HCT116 (cell line): Measurements from ENCODE around the gene UAP1L1. TPM values are rescaled to one million over a fixed set of nuclear protein-coding genes. Genes with fewer than 3 reads are reported as not detected.
A peak's percentile ranks its signal among the peaks of the same experiment; 100 is the strongest.

Source experiments
- ATAC-seq: fragments of 200-7000 bp; cut with Tn5 transposase; 2 replicates; pipeline ENCODE4 v1.9.1; 2020; ENCODE audit warnings: mild to moderate bottlenecking, moderate library complexity
- BruUV-seq: library from RNA; stranded (reverse); fragments of 400-500 nt; replicated peaks from 2 replicates; lab custom pipeline; 2021; lab: Mats Ljungman, UMichigan
- CTCF ChIA-PET: fragments of 300-600 bp; sonication (Branson Sonifier 250); formaldehyde crosslinking; loops from one replicate; lab custom pipeline; 2021; ENCODE audit warnings: antibody characterized with exemption; lab: Charles Lee
- POLR2A ChIA-PET: fragments of 300-600, 350-600 bp; sonication (Branson Sonifier 250); formaldehyde crosslinking; loops from one replicate; lab custom pipeline; 2021; ENCODE audit warnings: antibody characterized with exemption; lab: Charles Lee
- RAD21 ChIA-PET, 2 experiments: fragments of 300-600 bp; sonication (Branson Sonifier 250); formaldehyde crosslinking; loops; one replicate each; lab custom pipeline; 2023; ENCODE audit warnings: low total read pairs in 2 of 2; ENCODE audit not compliant: uncharacterized antibody in 2 of 2, unreplicated experiment in 2 of 2, low non-redundant PET in 1 of 2; lab: Charles Lee
- DNase-seq: peaks from one replicate; pipeline ENCODE4 v3.0.0-alpha.2; 2010; ENCODE audit warnings: low read depth, low spot score
- H2AFZ ChIP-seq: fragments of 200-600 bp; shearing (Covaris generic), sonication (generic); 2 replicates; pipeline ENCODE4 v1.6.1; 2017; ENCODE audit warnings: low read depth, mixed run types, mixed read lengths, antibody characterized with exemption, low read length; ENCODE audit not compliant: poor library complexity, severe bottlenecking
- H3K27ac ChIP-seq: 2 replicates; pipeline ENCODE4 v1.5.1; 2012; ENCODE audit warnings: low read depth, low read length
- H3K27me3 ChIP-seq: fragments of 200-600 bp; sonication (generic); 2 replicates; pipeline ENCODE4 v1.6.1; 2016; ENCODE audit warnings: mixed run types, low read length, mixed read lengths; ENCODE audit not compliant: insufficient read depth
- H3K36me3 ChIP-seq, 2 experiments: fragments of 200-500 bp in 1 of 2; fragments of 200-600 bp in 1 of 2; sonication (Bioruptor generic) in 1 of 2; sonication (generic) in 1 of 2; 2 replicates each; pipeline versions ENCODE4 v1.5.1 to v1.6.1; 2014 to 2016; ENCODE audit warnings: low read length in 2 of 2, inconsistent platforms in 1 of 2, mixed read lengths in 1 of 2, mixed run types in 1 of 2; ENCODE audit not compliant: insufficient read depth in 2 of 2, control insufficient read depth in 1 of 2
- H3K4me1 ChIP-seq, 2 experiments: fragments of 200-600 bp in 1 of 2; sonication (generic) in 1 of 2; 2 replicates each; pipeline versions ENCODE4 v1.5.1 to v1.6.1; 2012 to 2017; ENCODE audit warnings: low read length in 2 of 2, inconsistent platforms in 1 of 2, mild to moderate bottlenecking in 1 of 2, mixed read lengths in 1 of 2, mixed run types in 1 of 2, moderate library complexity in 1 of 2; ENCODE audit not compliant: insufficient read depth in 2 of 2, control insufficient read depth in 1 of 2
- H3K4me2 ChIP-seq: fragments of 200-600 bp; sonication (generic); 2 replicates; pipeline ENCODE4 v1.6.1; 2017; ENCODE audit warnings: mixed run types, low read length, mixed read lengths
- H3K4me3 ChIP-seq, 2 experiments: fragments of 200-600 bp in 1 of 2; sonication (generic) in 1 of 2; replicated peaks in 1 of 2; 2 replicates each; pipeline ENCODE4 v1.5.1; 2011 to 2016; ENCODE audit warnings: low read length in 2 of 2, control low read depth in 1 of 2, low read depth in 1 of 2, mild to moderate bottlenecking in 1 of 2, mixed read lengths in 1 of 2, mixed run types in 1 of 2
- H3K79me2 ChIP-seq: fragments of 200-600 bp; sonication (generic); 2 replicates; pipeline ENCODE4 v1.6.1; 2017; ENCODE audit warnings: mild to moderate bottlenecking, mixed run types, low read length, moderate library complexity, mixed read lengths; ENCODE audit not compliant: insufficient read depth
- H3K9ac ChIP-seq: fragments of 200-600 bp; sonication (generic); 2 replicates; pipeline ENCODE4 v1.6.1; 2016; ENCODE audit warnings: low read length, mixed read lengths
- H3K9me2 ChIP-seq: fragments of 200-600 bp; sonication (generic), shearing (Covaris generic); 2 replicates; pipeline ENCODE4 v1.6.1; 2017; ENCODE audit warnings: mixed run types, mild to moderate bottlenecking, moderate library complexity; ENCODE audit not compliant: insufficient read depth
- H3K9me3 ChIP-seq, 2 experiments: fragments of 200-500 bp in 1 of 2; fragments of 200-600 bp in 1 of 2; sonication (Bioruptor generic) in 1 of 2; sonication (generic) in 1 of 2; 2 replicates each; pipeline ENCODE4 v1.6.1; 2014 to 2017; ENCODE audit warnings: low read length in 2 of 2, mixed read lengths in 2 of 2, inconsistent platforms in 1 of 2, low read depth in 1 of 2, mild to moderate bottlenecking in 1 of 2, mixed run types in 1 of 2, moderate library complexity in 1 of 2; ENCODE audit not compliant: control insufficient read depth in 1 of 2, insufficient read depth in 1 of 2
- H4K20me1 ChIP-seq: fragments of 200-600 bp; sonication (generic), shearing (Covaris generic); 2 replicates; pipeline ENCODE4 v1.6.1; 2017; ENCODE audit warnings: mixed run types, mild to moderate bottlenecking, moderate library complexity; ENCODE audit not compliant: insufficient read depth
- CBX3 ChIP-seq: IDR thresholded peaks from 2 replicates; pipeline ENCODE4 v1.6.1; 2012; ENCODE audit warnings: low read depth
- CEBPB ChIP-seq: IDR thresholded peaks from 2 replicates; pipeline ENCODE4 v1.6.1; 2012; ENCODE audit warnings: low read depth
- EGR1 ChIP-seq: IDR thresholded peaks from 2 replicates; pipeline ENCODE4 v1.6.1; 2012; ENCODE audit warnings: low read depth
- ELF1 ChIP-seq: IDR thresholded peaks from 2 replicates; pipeline ENCODE4 v1.6.1; 2012; ENCODE audit warnings: low read depth, borderline replicate concordance
- EZH2 ChIP-seq: fragments of 200-600 bp; sonication (generic); IDR thresholded peaks from 2 replicates; pipeline ENCODE4 v1.6.1; 2017; ENCODE audit warnings: antibody characterized with exemption, mixed run types
- EZH2phosphoT487 ChIP-seq: fragments of 200-600 bp; IDR thresholded peaks from 2 replicates; pipeline ENCODE4 v1.6.1; 2018; ENCODE audit warnings: antibody characterized with exemption, borderline replicate concordance
- FOSL1 ChIP-seq: IDR thresholded peaks from 2 replicates; pipeline ENCODE4 v1.6.1; 2012; ENCODE audit warnings: low read depth
- JUND ChIP-seq: IDR thresholded peaks from 2 replicates; pipeline ENCODE4 v1.6.1; 2012
- POLR2A ChIP-seq: IDR thresholded peaks from 2 replicates; pipeline ENCODE4 v1.7.0; 2011; ENCODE audit warnings: borderline replicate concordance; ENCODE audit not compliant: insufficient read depth, insufficient read length; ENCODE audit errors: extremely low read depth
- POLR2AphosphoS5 ChIP-seq: IDR thresholded peaks from 2 replicates; pipeline ENCODE4 v1.6.1; 2011; ENCODE audit warnings: mild to moderate bottlenecking, low read depth, low read length, moderate library complexity
- RAD21 ChIP-seq: IDR thresholded peaks from 2 replicates; pipeline ENCODE4 v1.6.1; 2012; ENCODE audit warnings: low read depth, mild to moderate bottlenecking
- SIN3A ChIP-seq: IDR thresholded peaks from 2 replicates; pipeline ENCODE4 v1.6.1; 2012; ENCODE audit warnings: low read depth
- SP1 ChIP-seq: IDR thresholded peaks from 2 replicates; pipeline ENCODE4 v1.6.1; 2012; ENCODE audit warnings: low read depth
- SRF ChIP-seq: IDR thresholded peaks from 2 replicates; pipeline ENCODE4 v1.6.1; 2012; ENCODE audit warnings: low read depth
- TCF7L2 ChIP-seq: IDR thresholded peaks from 2 replicates; pipeline ENCODE4 v1.7.0; 2011; ENCODE audit warnings: borderline replicate concordance, inconsistent platforms; ENCODE audit not compliant: insufficient read depth, insufficient read length; ENCODE audit errors: extremely low read depth
- ZBTB33 ChIP-seq: IDR thresholded peaks from 2 replicates; pipeline ENCODE4 v1.6.1; 2011; ENCODE audit warnings: mild to moderate bottlenecking, low read length, moderate library complexity; ENCODE audit not compliant: insufficient replicate concordance; ENCODE audit errors: extremely low read depth
- ZFX ChIP-seq: fragments of 450-650 bp; IDR thresholded peaks from 2 replicates; pipeline ENCODE4 v1.6.1; 2017
- intact Hi-C: fragments of 100-400 bp; cut with micrococcal nuclease; formaldehyde crosslinking; loops from 2 replicates; pipeline ENCODE4 v1.10.0; 2022
- total RNA-seq: library from RNA; stranded (reverse); gene quantifications from one replicate; pipeline ENCODE4 v1.2.1, GENCODE V29; 2021; ENCODE audit not compliant: unreplicated experiment
- TF ChIP-seq, protein P1 (sequence below): IDR thresholded peaks from 2 replicates; pipeline ENCODE4 v1.6.1; 2012
- TF ChIP-seq, protein P2 (sequence below): IDR thresholded peaks from 2 replicates; pipeline ENCODE4 v1.6.1; 2012; ENCODE audit warnings: low read depth
- TF ChIP-seq, protein P3 (sequence below): IDR thresholded peaks from 2 replicates; pipeline ENCODE4 v1.6.1; 2012

UAP1L1 gene
- total RNA-seq, 1 experiment from 2014 or later: 11.0 TPM

DNA sequence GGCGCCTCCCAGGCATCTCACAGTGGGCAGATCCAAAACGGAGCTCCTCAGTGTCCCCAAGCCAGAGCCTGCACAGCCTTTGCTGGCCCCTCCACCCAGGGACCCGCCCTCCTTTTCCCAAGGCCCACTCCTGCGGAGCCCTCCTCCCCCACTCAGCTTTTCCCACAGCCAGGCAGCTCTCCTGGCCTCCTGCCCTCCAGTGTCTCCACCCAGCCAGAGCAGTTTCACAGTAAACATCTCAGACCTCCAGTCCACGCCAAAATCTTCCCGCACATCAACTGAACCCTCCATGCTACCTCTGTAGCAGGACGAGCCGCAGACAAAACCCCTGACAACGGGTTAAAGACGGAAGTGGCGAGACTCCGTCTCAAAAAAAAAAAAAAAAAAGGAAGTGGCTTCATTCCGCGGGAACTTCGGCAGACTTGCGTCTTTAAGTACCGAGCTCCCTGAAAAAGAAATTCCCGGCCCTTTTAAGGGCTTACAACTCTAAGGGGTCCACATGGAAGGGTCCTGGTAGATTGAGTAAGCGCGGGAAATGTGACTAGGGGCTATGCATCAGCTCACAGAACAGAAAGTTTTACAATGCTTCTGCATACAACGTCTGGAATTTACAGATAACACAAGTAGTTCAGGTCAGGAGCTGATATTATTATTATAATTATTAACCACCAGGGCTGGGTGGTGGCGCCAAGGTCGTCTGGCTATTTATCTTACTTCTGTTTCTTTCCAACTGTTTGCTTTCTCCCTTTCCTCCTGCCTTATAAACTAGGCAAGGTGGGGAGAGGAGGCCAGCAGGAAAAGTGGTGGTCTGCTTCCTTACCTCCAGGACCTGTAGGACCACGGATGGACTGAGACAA, 50.2 kb downstream of the UAP1L1 start:
- Histone ChIP-seq H3K79me2 (peaks cover 31% of the 10 kb centered on the region), H2AFZ (no peak overlapping the region), H3K4me3 (no peak overlapping the region), H3K36me3 (no peaks in the 10 kb centered on the region), H3K27me3 (no peaks in the 10 kb centered on the region), H3K4me2 (peak overlapping the region; percentile 86), H3K9me2 (no peaks in the 10 kb centered on the region), H3K4me1 (peaks cover 21 to 51% of the 10 kb centered on the region in 2 experiments), H3K9me3 (no peaks in the 10 kb centered on the region), H3K27ac (no peak overlapping the region; the same call in 1 of the 2 replicates), H3K9ac (no peak overlapping the region; the same call in 1 of the 2 replicates), H4K20me1 (0 out of 2 replicates have a peak, but pooled peaks cover 3% of the 10 kb centered on the region)
- ChIA-PET CTCF (no interaction called here), RAD21 (no interaction called here), POLR2A (interaction anchor here (0.7 kb wide), 1 partner anchor 150 kb away, joined by 3 read pairs; the partner anchor contains the start of gene TOR4A)
- TF ChIP-seq EZH2 (no peak), SP1 (no peak), EZH2phosphoT487 (no peak), ELF1 (no peak), SIN3A (no peak), POLR2AphosphoS5 (no peak), POLR2A (no peak), RAD21 (no peak), ZBTB33 (no peak), ZFX (no peak), FOSL1 (no peak), JUND (no peak), EGR1 (no peak), CBX3 (no peak), CEBPB (no peak), SRF (no peak), TCF7L2 (no peak)
- TF ChIP-seq, protein P1, sequence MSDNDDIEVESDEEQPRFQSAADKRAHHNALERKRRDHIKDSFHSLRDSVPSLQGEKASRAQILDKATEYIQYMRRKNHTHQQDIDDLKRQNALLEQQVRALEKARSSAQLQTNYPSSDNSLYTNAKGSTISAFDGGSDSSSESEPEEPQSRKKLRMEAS: no peak
- TF ChIP-seq, protein P2, sequence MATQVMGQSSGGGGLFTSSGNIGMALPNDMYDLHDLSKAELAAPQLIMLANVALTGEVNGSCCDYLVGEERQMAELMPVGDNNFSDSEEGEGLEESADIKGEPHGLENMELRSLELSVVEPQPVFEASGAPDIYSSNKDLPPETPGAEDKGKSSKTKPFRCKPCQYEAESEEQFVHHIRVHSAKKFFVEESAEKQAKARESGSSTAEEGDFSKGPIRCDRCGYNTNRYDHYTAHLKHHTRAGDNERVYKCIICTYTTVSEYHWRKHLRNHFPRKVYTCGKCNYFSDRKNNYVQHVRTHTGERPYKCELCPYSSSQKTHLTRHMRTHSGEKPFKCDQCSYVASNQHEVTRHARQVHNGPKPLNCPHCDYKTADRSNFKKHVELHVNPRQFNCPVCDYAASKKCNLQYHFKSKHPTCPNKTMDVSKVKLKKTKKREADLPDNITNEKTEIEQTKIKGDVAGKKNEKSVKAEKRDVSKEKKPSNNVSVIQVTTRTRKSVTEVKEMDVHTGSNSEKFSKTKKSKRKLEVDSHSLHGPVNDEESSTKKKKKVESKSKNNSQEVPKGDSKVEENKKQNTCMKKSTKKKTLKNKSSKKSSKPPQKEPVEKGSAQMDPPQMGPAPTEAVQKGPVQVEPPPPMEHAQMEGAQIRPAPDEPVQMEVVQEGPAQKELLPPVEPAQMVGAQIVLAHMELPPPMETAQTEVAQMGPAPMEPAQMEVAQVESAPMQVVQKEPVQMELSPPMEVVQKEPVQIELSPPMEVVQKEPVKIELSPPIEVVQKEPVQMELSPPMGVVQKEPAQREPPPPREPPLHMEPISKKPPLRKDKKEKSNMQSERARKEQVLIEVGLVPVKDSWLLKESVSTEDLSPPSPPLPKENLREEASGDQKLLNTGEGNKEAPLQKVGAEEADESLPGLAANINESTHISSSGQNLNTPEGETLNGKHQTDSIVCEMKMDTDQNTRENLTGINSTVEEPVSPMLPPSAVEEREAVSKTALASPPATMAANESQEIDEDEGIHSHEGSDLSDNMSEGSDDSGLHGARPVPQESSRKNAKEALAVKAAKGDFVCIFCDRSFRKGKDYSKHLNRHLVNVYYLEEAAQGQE: no peak
- TF ChIP-seq, protein P3, sequence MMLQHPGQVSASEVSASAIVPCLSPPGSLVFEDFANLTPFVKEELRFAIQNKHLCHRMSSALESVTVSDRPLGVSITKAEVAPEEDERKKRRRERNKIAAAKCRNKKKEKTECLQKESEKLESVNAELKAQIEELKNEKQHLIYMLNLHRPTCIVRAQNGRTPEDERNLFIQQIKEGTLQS: no peak
- no TSS peak for BruUV-seq
- no peak for DNase-seq
- intact Hi-C loops: no loop called here
- no peak for ATAC-seq
